GM20000 (cell line): ENCODE measurements around the gene PTMS.
A peak's percentile ranks its signal among the peaks of the same experiment; 100 is the strongest.

ENCODE experiments used
- DNase-seq: peaks from one replicate; pipeline ENCODE4 v3.0.0; 2012; ENCODE audit warnings: low spot score
- TF ChIP-seq, protein P1 (sequence below): IDR thresholded peaks from 2 replicates; pipeline ENCODE4 v1.5.1; 2012; ENCODE audit warnings: mild to moderate bottlenecking, control low read depth; ENCODE audit errors: extremely low read depth, missing control alignments

The PTMS gene

DNA sequence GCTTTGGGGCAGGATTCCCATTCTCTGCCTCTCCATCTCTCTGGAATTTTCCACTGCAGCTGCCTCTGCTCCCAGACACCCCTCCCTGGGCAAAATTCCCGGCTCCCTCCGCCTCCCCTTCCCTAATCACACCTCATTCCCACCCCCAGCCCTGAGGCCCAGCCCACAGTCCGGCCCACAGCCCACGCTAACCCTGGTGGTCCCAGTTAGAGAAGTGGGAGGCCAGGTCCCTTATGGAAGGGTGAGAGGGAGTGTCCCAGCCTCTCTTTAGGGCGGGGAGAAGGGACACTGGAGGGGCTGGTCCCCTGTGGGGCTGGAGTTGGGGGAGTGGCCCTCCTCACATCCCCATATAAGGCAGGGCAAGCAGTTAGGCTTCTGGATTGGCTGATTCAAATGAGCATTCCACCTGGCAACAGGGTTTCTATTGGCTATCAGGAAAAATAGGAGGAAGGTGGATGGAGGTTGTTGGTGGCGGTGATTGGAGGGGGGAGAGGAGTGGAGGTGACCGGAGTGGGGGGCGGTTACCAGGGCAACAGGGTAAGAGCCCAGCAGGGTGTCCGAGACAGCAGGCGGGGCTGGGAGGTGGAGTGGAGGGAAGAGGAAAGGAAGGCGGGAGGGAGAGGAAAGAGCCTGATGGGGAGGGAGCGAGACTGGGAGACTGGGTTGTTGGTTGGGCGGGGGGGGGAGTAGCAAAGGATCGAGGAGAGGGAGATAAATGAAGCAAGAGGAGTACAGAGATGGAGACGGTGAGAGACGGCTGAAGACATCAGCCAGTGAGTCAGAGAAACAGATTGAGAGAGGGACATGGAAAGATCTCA, 1.9 kb upstream of the PTMS start:
- TF ChIP-seq, protein P1, sequence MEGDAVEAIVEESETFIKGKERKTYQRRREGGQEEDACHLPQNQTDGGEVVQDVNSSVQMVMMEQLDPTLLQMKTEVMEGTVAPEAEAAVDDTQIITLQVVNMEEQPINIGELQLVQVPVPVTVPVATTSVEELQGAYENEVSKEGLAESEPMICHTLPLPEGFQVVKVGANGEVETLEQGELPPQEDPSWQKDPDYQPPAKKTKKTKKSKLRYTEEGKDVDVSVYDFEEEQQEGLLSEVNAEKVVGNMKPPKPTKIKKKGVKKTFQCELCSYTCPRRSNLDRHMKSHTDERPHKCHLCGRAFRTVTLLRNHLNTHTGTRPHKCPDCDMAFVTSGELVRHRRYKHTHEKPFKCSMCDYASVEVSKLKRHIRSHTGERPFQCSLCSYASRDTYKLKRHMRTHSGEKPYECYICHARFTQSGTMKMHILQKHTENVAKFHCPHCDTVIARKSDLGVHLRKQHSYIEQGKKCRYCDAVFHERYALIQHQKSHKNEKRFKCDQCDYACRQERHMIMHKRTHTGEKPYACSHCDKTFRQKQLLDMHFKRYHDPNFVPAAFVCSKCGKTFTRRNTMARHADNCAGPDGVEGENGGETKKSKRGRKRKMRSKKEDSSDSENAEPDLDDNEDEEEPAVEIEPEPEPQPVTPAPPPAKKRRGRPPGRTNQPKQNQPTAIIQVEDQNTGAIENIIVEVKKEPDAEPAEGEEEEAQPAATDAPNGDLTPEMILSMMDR = no peak
- DNase-seq = peak; percentile 97

DNA sequence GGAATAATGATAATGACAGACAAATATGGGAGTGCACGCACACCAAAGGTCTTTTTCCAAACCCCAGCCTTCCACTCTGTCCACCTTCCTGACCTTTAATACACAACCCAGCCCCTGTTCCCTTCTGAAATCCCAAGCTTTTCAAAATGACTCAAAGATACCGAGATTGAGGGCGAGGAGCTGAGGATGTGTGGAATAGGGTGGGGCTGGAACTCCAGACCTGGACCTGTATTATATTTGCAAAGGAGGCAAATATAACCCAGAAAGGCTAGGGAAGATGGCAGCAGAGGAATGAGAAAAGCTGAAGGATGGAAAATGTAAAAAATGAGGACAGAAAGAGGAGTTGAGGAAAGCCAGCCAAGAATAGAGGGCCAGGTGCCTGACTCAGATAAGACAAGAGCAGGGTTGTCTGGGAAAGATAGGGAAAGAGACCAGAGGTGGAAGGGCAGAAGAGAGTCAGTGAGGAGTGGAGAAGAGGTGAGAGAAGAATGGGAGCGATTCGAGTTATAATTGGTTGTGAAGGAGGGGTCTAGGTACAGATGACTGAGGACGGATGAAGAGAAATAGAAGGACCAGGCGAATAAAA, 1.0 kb upstream of the PTMS start:
- DNase-seq = no peak
- TF ChIP-seq, protein P1 = no peak

DNA sequence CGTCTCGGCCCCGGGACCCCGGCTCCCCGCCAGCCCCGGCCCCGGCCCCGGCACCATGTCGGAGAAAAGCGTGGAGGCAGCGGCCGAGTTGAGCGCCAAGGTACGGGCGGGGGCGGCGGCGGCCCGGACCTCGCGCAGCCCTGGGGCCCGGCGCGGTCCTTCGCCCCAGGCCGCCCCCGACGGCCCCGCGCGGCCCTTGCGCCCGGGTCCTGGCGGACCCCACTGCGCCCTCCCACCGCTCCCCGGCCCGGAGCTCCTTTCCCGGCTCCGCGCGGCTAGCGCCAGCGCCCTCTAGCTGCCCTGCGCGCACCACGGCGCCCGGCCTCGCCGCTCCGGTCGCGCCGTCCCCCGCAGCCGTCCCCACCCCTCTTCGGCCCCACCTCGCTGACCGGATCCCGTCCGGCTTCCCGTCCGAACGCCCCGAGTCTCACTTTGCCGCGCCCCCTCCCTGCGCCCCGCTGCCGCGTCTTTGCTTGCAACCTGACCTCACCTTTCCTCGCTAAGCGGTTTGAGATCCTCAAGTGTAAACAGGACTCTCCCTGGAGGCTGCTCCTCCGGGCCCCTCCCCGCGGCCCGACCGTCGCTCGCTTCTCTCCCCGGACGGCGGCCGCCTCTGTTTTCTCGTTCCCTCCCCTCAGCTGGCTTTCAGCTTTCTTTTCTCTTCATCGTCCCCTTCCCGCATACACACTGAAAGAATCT, 637 bp downstream of the PTMS start:
- peak; percentile 89 for DNase-seq
- TF ChIP-seq, protein P1 = peak; percentile 97

DNA sequence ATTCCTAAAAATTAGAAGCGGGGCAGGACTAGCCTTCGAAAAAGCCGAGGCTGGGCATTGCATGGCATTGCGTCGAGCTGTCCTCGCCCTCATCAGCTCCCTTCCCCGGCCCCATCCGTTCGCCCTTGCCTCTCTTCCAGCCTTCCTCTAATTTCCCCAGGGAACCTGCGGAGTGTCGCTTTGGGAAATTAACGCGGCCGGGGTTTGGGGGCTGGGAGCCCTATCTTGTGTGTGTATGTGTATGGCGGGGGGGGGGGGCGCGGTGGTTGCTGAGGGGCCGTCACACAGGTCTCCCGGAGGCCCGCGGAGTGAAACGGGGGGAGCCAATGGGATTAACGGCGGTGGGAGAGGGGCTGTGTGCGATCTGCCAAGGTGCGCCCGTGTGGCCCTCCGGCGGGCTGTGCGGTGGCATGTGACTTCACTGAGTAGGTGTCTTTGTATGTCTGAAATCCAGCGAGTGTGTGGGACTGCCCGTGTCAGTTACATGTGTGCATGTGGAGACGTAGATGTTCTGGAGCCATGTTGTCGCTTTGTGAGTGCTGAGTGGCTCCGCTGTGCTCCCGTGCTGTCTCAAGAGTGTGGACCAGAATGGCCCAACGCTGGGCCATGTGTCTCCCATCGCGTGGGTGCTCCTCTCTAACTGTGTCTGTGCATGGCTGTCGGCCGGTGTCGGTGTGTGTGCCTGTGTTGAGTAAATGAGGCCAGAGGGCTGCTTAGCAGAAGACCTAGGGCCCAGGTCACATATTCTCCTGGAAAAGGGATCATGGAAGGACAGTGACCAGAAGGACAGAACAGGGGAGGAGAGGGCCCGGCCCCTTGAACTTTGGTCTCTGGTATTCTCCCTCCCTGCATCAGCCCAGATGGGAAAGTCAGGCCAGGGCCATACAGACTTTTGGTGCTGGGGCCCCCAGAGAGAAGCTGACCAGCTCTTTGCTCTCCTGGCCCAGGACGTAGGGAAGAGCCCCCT, 1.5 kb downstream of the PTMS start:
- DNase-seq = no peak
- TF ChIP-seq, protein P1 = no peak

DNA sequence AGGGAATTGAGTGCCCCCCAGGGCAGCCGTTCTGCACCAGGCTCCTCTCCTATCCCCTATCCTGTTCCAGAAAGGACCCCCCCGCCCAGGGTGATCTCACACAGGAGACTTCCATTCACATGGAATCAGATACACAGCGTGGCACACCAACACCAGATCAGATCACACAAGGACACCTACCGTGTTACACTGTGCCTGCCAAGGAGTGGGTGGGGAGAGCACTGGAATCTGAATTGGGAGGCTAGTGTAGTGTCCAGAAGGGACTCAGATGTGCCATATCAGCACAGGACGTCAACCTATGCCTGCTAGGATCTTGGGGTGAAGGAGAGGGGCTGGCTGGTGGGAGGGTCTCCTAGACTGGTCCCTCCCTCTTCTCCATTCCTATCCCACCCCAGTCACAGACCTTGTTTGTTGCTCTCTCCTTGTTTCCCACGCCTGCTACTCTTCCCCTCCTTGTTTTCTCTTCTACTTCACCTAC, 2.3 kb downstream of the PTMS start:
- DNase-seq = no peak

DNA sequence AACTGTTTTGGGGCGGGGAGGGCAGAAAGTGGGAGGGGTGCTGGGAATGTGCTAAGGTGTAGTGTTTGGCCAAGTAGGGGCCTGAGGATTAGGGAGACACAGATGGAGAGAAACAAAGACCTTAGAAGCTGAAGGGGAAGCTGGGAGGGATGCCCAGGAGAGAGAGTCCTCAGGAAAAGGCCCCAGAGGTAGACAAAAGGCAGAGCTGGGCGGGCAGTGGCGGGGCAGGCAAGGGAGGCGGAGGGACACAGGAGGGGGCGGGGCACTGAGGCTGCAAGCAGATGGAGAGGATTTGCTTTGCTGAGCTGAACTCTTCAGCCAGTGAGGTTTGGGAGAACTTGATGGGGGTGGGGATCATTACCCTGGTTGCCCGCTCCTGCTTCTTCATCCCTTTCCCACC, 2.8 kb downstream of the PTMS start:
- no peak for DNase-seq

More for the DNA sequence above, 2.3 kb downstream of the PTMS start:
- TF ChIP-seq, protein P1 = no peak

More for the DNA sequence above, 2.8 kb downstream of the PTMS start:
- TF ChIP-seq, protein P1 = no peak
